Measurements from ENCODE around the gene HOXA13.

HOXA13 gene

DNA sequence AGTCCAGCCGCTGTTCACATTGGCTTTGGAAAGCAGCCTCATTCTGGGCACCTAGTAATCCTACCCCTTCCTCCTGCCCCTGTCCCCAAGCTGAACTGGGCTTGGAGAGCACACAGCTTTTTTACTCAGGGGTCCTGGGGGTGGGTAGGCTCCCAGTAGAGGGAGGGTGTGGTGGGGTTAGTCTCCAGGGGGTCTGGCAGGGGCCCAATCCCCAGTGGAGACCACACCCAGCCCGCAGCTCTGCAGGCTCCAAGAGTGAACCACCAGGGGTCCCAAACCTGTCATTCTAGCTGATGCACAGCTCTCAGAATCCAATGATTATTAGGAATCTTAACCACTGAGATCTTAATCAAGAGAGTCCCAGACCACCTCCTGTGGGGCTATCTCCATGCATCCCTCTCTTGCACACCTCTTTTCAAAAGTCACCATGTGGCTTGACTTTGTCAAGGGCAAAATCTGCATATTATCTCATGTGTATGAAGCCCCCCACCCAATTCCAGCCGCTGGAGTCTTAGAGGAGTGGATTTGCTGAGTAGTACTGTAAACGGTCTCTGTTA lies 17.5 kb downstream of the HOXA13 start:
- no peak for DNase-seq (ENCODE audit: low read depth in 2 of 2, low spot score in 1 of 2)

GRCh38 chr7:27181795-27182275 lies 18.1 kb downstream of the HOXA13 start:
- DNase-seq (ENCODE audit: low read depth in 2 of 2, low spot score in 1 of 2): no peak

GRCh38 chr7:27180431-27181420 lies 19.2 kb downstream of the HOXA13 start:
- DNase-seq (ENCODE audit: low read depth in 2 of 2, low spot score in 1 of 2): no peak

GRCh38 chr7:27179503-27180430 lies 20.1 kb downstream of the HOXA13 start:
- DNase-seq (ENCODE audit: low read depth in 2 of 2, low spot score in 1 of 2): no peak

- DNase-seq (ENCODE audit: low read depth in 2 of 2, low spot score in 1 of 2): no peak
Observed at GRCh38 chr7:27179030-27179429, 20.9 kb downstream of the HOXA13 start.

DNA sequence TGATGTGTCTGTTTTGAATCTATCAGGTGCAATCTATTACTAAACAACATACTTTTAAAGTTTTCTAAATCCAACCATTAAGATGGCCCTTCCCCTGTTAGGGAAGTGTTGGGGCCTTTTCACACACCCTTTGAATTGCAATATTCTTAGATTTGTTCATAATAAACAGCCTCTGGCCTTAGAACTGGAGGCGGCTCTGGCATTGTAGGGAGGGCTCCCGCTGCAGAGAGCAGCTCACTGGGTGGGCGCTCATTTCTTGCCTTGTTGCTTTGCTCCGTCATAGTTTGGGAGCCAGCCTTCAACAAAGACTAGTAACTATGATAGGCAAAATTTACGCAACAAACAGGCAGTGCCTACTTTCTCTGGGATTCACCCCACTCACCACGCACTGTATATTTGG lies 21.5 kb downstream of the HOXA13 start:
- DNase-seq (ENCODE audit: low read depth in 2 of 2, low spot score in 1 of 2): no peak

- no peak for DNase-seq (ENCODE audit: low read depth in 2 of 2, low spot score in 1 of 2)
Observed at GRCh38 chr7:27177795-27178320, 22.0 kb downstream of the HOXA13 start.

- DNase-seq (ENCODE audit: low read depth in 2 of 2, low spot score in 1 of 2): no peak
Observed at GRCh38 chr7:27176962-27177794, 22.7 kb downstream of the HOXA13 start.

DNA sequence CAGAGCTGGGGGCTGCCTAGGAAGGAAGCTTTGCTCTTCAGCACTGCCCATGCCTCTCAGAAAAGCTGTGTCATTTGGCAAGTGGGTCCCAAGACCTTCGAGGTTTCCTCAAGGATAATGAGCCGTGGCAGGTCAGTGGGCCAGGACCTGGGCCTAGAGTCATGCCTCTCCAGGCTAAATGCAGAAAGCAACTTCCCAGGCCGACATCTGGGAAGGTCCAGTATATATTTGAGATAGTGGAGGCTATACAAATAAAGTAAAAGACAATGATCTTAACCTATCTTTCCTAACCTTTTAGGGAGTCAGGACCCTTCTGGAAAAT lies 23.4 kb downstream of the HOXA13 start:
- no peak for DNase-seq (ENCODE audit: low read depth in 2 of 2, low spot score in 1 of 2)

DNA sequence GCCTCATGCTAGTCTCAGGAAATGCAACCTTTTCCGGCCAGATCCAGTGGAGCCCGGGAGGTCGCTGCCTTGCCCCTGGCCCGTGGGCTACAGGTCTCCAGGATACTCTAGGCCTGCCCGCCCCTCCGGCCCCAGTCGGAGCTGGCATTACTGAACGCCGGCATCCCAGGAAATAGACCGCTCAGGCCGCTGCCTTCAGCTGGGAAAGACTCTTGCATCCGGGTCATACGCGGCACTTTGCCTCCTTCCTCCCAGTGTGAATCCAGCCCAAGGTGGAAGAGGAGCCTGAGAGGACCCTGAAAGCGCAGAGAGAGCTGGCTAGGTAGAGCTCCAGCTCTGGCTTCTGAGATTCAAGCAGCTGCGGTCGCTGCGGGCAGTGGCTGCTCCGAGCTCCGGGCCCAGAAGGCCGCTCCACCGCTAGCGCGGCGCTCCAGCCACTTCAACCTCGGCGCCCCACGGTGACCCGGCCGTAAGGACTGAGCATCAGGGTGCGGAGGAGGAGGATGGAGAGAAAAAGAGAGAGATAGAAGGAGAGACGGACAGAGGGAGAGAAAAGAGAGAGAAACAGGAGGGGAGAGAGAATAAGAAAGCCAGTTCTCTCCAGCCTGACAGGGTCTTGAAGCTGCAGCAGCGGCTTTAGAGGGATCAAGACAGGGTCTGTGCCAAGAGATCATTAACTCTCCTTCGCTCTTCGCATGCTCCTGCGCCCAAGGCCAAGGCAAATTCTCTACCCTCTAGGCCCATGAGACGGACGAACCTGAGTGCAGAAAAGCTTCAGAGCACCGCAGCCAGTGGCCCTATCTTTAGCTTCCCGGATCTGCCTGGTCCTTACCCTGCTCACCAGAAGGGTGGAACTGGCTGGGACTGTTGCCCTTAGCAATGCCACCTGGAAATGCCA lies 24.0 kb downstream of the HOXA13 start:
- DNase-seq (ENCODE audit: low read depth in 2 of 2, low spot score in 1 of 2): no peak

GRCh38 chr7:27174874-27175625 lies 24.8 kb downstream of the HOXA13 start:
- DNase-seq (ENCODE audit: low read depth in 2 of 2, low spot score in 1 of 2): no peak

DNA sequence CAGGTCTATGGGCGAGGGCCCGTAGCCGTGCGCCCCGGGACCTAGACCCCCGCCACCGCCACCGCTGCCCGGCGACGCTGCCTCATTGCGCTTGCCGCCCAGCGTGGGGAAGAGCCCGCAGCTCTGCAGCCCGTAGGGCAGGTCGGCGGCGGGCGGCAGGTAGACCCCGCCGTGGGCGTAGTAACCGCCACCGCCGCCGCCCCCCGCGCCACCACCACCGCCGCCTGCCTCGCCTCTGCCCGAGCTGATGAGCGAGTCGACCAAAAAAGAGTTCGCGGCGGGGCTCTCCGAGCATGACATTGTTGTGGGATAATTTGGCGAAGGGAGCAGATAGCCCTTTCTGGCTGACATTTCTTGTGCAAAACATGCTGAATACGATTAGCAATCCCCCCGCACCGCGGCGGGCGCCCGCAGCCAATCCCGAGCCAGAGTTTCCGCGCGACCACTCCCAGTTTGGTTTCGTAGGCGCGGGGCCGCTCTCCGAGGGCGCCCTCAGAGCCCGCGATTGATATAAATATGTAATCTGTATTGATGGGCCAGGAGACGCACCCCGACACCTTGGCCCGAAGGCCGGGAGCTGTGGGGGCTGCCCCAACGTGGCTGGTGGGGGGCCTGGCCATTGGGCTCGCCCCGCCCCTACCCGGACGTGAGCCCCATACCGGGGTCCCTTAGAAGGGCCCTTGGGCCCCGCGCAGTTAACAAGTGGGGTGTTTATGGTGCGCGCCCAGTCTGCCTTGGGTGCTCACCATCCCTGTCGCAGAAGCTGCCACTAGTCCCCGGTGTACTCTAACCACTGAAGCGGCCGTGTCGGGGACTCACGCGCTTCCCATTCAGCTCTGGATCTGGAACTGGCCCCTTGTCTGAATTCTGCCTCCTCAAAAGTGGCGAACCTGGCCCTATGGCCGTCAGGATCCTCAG lies 25.7 kb downstream of the HOXA13 start, which contains the start of gene HOXA10:
Gene HOXA10, minus strand, starts transcription at position 365 of the 918 bp plus-strand sequence. Its CDS starts 14 bp downstream, at position 351.
- no peak for DNase-seq (ENCODE audit: low read depth in 2 of 2, low spot score in 1 of 2)

DNA sequence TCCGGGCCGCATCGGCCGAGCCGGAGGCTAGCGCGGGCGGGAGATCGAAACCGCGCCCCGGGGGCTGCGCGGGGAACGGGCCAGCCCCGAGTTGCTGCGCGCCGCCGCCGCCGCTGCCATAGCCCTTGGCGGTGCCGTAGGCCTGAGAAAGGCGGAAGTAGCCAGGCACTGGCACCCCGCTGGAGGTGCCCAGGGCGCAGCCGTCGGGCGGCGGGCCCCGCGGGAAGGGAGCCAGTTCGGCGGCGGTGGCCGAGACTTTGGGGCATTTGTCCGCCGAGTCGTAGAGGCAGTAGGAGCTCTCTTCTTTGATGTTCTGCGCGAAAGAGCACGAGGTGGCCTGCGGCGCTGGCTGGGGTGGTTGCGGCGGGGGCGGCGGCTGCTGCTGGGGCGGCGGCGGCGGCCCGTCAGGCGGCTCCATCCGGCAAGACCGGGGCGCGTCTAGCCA lies 26.4 kb downstream of the HOXA13 start:
- DNase-seq (ENCODE audit: low read depth in 2 of 2, low spot score in 1 of 2): no peak

GRCh38 chr7:27172823-27173510 lies 26.9 kb downstream of the HOXA13 start:
- no peak for DNase-seq (ENCODE audit: low read depth in 2 of 2, low spot score in 1 of 2)

- no peak for DNase-seq (ENCODE audit: low read depth in 2 of 2, low spot score in 1 of 2)
Observed at GRCh38 chr7:27172315-27172774, 27.5 kb downstream of the HOXA13 start.

GRCh38 chr7:27171637-27172314 lies 28.1 kb downstream of the HOXA13 start:
- DNase-seq (ENCODE audit: low read depth in 2 of 2, low spot score in 1 of 2): no peak
